ENCODE measurements around the gene ATP8A2. TPM values are rescaled to one million over a fixed set of nuclear protein-coding genes. Genes with fewer than 3 reads are reported as not detected.

The ATP8A2 gene
- polyA plus RNA-seq, 3 donors, result 4.8 to 6.4 (median 5.8) TPM

DNA sequence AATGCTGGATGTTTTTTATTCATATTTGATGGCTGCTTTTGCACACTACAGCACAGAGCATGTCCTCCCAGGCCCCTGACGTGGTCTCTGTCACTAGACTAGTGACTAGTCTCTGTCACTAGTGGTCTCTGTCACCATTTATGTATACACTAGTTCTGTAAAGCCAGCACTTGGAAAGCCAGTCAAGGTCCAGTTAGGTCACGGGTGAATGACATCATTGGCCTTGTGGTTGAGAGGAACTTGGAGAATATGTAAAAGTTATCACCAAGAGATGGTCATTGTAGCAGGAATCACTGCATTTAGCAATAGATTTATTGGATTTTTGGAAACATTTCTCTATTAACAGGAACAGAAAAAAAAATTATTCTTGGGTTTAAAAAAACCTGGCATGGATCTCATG is 607.2 kb downstream of the ATP8A2 start:
- DNase-seq (ENCODE audit: extremely low read depth in 1 of 11, low read depth in 9 of 11, low spot score in 4 of 11), result no peak

DNA sequence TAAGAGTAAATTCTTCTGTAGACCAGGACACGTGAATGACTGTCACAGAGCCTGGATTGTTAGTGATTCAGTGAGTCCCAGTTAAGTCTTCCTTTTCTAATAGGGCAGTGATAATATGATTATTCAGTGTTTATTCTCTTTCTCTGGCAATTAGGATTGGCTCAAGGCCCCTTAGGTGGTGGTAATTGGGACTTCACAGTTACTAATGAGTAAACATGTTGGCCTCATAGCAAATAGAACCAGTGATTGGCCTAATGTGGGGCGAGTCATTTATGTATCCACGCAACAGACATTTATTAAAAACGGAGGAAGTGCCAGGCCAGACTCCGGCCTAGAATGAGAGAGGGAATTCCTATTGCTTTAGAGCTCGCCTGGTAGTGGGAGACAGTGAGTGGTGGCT is 607.6 kb downstream of the ATP8A2 start:
- no peak for DNase-seq (ENCODE audit: extremely low read depth in 1 of 11, low read depth in 9 of 11, low spot score in 4 of 11)

DNA sequence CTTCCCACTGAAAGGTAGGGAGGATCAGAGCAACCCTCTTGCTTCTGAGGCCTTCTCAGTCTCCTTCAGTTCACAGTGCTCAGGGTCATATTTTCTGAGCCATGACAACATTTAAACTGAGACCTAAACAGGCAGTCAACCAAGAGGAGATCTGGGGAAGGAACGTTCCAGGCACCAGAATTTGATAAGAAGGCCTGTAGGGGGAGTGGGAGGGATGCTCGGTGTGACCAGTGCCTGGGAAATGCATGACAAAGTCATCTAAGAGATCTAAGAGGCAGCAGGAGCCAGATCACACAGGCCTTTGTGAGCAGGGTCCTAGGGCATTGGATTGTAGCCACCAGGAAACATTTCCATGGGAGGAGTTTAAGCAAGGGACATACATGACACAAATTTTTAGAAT is 608.5 kb downstream of the ATP8A2 start:
- DNase-seq (ENCODE audit: extremely low read depth in 1 of 11, low read depth in 9 of 11, low spot score in 4 of 11), result peak in 4 of 11 donors; percentile 36 to 59 (median 41)

DNA sequence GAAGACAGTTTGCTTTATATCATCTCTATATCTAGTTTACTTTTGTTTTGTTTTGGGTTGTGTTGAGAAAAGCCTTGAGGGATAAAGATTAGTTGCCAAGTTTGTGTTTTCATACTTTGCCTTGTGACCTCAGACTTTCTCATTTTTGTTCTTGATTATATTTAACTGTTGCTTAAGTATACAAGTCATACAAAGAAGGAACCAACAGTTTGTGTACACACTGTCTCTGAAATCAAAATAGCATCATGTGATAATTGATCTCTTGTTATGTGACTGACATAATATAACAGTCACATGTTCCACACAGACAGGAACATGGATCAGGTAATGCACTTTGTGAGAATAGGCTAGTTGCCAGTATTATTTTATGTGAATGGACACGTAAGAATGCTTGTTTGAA is 609.3 kb downstream of the ATP8A2 start:
- DNase-seq (ENCODE audit: extremely low read depth in 1 of 11, low read depth in 9 of 11, low spot score in 4 of 11), result no peak

DNA sequence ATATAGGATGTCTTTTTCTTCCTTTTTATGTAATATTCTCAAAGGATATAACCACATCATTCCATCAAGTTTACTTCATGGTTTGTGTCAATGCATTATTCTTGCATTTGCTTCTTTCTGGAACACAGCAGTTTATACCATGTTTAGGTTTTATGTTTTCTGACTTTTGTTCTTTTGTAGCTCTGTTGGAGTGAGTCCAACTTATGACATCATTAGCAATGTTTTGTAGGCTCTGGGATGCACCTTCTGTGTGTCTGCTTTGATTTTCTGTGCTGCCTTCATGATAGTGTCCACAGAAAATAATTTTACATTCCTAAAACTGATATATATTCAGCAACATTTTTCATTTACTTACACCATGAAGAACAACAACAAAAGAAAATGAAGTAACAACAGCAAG is 611.1 kb downstream of the ATP8A2 start:
- no peak for DNase-seq (ENCODE audit: extremely low read depth in 1 of 11, low read depth in 9 of 11, low spot score in 4 of 11)

DNA sequence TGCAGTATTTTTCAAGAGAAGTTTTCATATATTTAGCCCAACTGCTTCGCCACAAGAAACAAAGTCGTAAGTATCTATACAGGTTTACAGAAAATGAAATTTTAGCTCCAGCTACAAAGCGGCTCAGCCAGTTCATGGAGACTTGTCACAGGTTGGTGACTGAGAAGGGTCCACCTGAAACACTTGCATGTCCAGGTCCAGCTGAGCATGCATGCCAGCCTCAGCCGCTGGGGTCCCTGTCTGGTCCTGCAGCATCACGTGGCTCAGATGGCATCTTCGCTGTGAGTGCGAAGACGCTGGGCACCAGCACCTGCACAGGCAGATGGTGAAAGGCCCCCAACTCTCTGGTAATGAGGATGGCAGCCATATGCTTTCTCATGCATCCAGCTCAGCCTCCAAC is 616.2 kb downstream of the ATP8A2 start:
- DNase-seq (ENCODE audit: extremely low read depth in 1 of 11, low read depth in 9 of 11, low spot score in 4 of 11), result no peak

DNA sequence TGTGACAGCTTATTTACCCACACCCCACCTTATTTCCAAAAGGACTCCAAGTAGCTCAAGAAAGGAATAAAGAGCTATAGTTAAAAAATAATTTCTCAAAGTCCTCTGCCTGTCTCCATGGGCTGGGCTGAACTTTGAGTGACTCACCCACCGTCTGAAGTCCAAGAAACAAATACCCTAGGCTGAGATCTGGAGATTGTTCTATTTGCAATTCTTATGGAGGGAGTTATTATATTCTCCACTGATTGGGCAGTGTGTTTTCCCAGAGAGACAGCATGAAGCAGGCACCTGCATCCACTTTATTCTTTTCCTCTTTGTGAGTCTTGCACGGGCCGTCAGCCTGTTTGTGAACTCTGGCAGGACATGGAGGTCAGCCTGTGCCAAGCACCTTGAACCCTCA is 616.9 kb downstream of the ATP8A2 start:
- no peak for DNase-seq (ENCODE audit: extremely low read depth in 1 of 11, low read depth in 9 of 11, low spot score in 4 of 11)

DNA sequence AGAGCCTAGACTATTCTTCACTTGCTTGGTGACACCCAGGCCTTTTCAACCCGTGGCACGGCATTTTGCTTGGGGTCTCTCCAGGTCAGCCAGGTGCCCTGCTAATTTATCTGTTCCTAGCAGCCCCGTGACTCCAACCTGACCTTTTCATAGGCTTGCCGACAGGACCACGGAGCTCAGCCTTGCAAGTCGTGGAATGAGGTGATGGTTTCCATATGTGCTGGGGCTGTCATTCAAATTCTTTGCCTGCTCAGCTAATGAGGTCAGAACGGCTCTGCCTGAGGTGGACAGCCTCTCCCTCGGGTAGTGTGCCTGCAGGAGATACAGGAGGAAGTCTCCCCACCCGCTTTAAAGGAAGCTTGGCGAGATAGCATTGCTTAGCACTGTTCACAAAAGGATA is 619.0 kb downstream of the ATP8A2 start:
- DNase-seq (ENCODE audit: extremely low read depth in 1 of 11, low read depth in 9 of 11, low spot score in 4 of 11), result peak in 1 of 11 donors; percentile 36

DNA sequence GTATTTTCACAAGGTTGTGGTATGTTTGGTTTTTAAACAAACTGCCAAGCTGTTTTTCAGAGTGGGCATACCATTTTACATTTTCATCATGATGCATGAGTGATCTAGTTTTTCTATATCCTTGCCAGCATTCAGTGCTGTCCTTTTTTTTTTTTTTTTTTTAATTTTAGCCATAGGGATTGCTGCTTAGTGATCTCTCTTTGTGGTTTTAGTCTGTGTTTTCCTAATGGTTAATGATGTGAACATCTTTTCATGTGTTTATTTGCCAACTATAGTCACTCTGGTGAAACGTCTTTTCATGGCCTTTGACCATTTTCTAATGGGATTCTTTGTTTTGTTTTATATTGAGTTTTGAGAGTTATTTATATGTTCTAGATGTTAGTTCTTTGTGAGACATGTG is 620.3 kb downstream of the ATP8A2 start:
- DNase-seq (ENCODE audit: extremely low read depth in 1 of 11, low read depth in 9 of 11, low spot score in 4 of 11), result no peak

DNA sequence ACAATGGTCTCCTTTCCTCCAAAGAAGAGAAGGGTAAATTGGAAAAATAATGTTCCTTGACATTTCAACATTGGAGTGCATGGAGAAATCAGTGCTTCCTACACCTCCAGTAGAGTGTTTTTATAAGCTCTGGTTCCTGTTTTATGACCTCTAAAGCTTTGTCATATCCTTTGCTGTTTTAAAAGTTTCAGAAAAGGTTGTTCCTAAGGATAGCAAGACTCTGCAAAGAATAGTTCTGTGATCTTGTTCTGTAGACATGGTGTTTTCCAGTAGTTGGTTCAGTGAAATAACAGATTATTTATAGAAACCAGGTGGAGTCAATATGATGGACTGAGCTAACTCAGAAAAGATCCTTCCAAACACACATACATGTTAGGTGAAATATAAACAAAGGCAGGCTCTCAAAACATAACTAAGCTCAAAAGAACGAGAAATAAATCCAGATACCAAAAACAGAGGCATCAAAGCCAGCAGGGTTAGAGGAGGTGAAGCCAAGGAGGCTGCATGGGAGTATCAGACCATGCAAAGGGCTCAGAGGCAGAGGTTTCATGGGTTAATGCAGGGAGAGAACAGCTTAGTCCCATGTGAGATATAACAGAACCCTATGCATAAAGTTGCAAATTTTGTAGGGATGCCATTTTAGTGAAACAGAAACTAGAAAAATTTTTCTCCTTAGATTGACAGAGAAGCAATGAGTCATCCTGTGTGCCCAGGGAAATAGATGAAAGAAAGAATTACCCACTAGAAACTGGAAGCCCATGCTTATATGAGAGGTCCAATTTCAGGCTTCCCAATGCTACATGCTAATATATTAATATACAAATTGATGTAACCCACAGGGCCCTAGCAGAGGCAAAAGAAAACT is 635.7 kb downstream of the ATP8A2 start:
- no peak for DNase-seq (ENCODE audit: extremely low read depth in 1 of 11, low read depth in 9 of 11, low spot score in 4 of 11)

DNA sequence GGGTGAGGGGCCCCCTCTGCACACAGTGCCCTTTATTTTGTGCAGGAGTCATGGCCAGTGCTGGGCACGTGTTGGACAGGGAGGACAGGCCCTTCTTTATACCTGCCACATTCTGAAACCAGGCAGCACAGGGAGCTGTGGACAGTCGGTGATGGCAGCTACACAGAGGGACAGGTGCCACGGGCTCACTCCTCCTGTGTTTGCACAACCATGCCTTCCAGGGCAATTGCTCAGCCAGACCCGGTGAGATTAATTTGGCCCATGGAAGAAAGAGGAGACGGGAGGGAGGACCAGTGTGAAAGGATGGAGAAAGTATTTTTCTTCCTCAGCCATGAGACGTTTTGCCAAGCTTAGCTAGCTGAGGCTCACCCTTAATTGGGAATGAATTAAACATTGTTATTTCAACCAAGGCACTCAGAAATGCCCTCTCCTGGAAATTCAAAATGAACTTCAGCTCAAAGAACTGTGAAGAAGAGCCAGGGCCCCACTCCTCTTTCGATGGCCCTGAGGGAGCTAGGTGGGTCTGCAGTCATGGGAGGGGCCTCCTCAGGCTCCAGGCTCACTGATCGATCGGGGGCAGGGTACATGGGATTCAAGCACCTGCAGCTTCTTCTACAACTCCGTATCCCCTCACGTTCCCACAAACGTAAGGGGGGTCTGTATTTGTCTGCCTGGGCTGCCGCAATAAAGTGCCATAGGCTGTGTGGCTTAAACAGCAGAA is 638.9 kb downstream of the ATP8A2 start:
- DNase-seq (ENCODE audit: extremely low read depth in 1 of 11, low read depth in 9 of 11, low spot score in 4 of 11), result no peak

DNA sequence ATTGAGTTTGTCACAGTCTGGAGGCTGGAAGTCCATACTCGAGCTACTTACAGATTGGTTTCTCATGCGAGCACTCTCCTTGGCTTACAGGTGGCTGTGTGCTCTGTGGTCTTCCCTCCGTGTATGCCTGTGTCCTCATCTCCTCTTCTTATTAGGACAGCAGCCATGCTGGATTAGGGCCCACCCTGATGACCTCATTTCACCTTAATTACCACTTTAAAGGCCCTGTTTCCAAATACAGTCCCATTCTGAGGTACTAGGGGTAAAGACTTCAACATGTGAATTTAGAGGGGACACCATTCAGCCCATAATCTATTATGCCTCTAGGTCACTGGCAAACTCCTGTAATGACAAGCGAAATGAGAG is 639.4 kb downstream of the ATP8A2 start:
- DNase-seq (ENCODE audit: extremely low read depth in 1 of 11, low read depth in 9 of 11, low spot score in 4 of 11), result no peak

DNA sequence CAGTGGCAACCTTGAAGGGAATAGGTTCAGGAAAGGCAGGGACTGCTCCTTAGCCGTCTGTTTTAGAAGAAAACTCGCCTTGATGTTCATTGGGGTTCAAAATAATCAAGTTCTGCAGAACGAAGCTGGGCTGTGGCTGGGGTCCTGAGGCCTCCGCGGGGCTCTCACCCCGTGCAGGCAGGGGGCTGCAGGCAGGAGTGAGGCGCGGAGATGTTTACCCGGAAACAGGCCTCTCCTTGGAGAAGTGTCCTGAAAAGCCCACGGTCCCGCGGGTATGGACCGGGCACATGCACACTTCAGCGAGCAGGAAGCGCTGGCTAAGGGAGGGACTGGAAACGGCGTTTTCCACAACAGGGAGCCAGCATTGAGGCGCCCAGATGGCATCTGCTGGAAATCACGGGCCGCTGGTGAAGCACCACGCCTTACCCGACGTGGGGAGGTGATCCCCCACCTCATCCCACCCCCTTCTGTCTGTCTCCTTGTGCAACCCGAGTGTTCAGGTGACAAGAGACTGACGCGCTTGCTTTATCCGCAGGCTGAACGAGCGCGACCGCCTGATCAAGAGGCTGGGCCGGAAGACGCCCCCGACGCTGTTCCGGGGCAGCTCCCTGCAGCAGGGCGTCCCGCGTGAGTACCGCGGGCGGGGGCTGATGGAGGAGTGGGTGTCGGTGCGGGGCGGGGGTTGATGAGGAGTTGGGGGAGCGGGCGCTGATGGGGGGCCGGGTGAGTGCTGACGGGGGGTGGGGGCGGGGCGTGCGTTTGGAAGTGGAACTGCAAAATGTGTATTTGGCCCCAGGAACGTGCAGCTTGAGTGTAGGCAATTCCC is 640.4 kb downstream of the ATP8A2 start:
- no peak for DNase-seq (ENCODE audit: extremely low read depth in 1 of 11, low read depth in 9 of 11, low spot score in 4 of 11)

DNA sequence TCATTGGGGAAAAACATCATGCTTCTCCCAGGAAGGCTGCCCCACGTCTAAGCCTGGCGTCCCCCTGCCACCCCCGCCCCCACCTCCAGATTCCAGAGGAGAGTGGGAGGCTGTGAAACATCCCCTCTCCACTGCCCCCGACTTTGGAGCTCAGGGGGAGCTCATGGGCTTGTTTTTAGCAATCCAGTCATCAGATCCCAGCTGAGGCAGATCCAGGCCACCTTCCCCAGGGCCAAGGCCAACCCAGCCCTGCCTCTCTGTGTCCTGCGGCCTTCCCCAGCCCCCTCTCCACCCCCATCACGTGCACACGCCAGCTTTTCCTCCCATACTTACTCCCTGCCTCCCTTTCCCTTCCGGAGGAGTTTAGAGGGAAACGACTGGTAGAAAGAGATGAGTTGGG is 641.2 kb downstream of the ATP8A2 start:
- DNase-seq (ENCODE audit: extremely low read depth in 1 of 11, low read depth in 9 of 11, low spot score in 4 of 11), result no peak

DNA sequence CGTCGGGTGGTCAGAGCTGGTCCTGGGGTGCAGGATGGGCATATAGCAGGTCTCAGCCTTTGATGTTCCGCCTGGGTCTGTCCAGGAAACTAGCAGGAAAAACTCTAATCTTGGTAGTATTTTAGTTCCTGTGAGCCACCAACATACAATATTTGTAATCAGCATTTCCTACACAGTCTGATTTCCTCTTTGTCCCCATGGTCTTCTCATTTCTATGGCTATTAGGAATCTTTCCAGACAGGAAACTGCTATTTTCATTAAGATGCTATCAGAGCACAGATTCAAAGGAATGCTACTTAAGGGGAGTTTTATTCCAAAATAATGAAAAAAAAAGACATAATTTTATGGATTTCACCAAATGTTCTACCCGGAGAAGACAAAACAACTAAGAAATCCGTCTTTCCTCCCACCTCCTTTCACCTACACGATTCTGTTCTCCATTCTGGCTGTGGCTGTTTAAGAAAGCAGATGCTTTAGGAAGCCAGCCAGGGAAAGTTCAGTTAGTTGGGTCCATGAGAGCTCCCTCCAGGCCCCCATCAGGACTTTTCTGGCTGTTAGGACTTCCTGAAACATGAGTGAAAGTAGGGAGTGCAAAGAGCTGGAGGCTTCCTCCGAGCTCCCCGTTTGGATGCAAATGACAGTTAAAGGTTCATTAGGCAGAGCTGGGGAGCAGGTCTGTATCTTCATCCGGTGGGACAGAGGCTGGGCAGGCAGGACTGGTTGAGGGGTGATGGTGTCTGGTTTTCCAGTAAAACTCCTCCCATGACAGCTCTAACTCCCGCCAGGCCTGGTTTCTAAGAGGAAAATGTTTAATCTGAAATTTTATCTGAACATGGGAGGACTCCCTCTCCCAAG is 643.7 kb downstream of the ATP8A2 start:
- DNase-seq (ENCODE audit: extremely low read depth in 1 of 11, low read depth in 9 of 11, low spot score in 4 of 11), result peak in 1 of 11 donors; percentile 28

DNA sequence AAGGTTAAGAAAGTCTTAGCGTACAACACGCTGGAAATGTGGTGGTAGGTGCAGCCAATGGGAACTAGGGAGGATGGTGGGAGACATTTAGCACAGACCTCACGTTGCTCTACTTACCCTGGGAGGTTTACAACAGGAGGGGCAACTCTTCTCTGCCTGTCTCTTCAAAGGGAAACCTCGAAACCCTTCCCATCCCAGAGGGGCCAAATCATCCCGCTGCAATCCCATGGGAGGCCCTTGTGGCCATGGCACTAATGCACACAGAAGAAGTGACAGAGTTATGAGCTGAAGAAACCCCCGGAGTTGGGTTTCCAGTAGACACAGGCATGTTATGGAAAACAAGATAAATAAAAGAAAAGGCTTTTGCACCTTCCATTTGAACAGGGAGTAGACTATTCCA is 644.4 kb downstream of the ATP8A2 start:
- DNase-seq (ENCODE audit: extremely low read depth in 1 of 11, low read depth in 9 of 11, low spot score in 4 of 11), result no peak

DNA sequence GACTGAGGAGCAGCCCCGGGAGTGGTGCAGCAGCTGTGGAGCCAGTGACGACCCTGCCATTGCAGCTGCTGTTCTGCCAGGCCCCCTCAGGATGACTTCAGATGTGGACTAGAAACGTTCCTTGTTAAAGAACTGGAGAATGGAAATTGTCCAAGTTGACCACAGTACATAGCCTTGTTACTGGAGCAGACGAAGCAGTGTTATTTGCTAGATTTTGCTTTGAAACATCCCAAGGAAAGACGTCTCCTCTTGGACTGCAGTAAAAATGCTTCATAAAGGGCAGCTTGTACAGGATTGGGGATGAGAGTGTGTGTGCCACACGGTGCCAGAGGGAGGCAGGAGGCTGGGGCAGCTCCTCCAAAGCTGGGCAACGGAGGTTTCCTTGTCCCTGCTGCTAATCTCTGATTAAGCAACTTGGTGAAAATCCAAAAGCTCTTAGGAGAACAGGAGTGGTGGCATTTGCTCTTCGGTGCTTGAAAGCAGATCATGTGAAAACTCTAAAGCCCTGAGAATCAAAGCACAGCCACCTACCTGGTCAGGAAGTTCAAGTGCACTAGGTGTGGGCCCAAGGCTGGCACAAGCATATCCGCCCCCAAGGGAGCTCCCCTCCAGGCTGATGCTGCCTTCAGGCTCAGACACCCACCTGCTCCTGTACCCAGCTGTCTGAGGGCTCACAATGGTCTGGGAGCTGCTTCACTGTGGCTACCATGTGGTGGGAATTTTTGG is 645.6 kb downstream of the ATP8A2 start:
- DNase-seq (ENCODE audit: extremely low read depth in 1 of 11, low read depth in 9 of 11, low spot score in 4 of 11), result no peak

DNA sequence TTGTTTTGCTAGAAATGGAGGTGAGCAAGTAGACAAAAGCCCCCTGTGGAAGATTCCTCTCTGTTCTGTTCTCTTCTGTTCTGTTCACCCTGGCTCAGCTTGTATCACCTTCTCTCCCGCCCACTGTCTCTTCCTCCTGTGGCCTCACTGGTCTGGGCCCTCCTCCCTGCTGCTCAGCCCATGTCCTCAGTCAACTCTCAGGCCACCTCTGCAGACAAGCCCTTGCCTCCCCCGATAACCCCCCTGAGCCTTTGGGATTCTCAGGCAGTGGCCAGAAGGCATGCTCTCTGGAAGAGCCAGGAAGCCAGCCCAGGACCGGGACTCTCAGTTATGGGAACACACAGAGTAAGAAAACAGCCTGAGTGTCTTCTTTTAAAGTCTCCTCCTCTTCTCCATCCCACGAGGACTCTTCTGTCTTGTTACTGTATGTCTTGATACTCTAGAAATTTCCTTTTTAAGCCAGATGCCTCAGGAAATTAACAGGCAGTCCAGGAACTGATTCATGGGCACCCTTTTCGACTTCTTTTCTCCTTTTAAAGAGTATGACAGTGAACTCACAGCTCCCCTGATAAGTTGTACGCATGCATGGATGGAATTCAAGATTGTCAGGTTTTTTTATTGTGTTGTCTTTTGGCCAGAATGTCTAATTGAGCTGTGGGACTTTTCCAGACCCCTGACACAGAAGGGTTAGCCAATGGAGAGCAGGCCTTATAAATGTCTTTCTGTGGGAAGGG is 646.3 kb downstream of the ATP8A2 start:
- no peak for DNase-seq (ENCODE audit: extremely low read depth in 1 of 11, low read depth in 9 of 11, low spot score in 4 of 11)

Data from renal cortex interstitium (tissue), 11 donors.